RWPE1 (cell line): ENCODE measurements around the gene STOML2.

Source experiments
- CTCF ChIA-PET: fragments of 350-600 bp; sonication (Branson Sonifier 250); formaldehyde crosslinking; extraction: SDS; loops from one replicate; lab custom pipeline; 2021; lab: Yijun Ruan, JAX
- POLR2A ChIA-PET: fragments of 400-600 bp; formaldehyde crosslinking; extraction: SDS; loops from one replicate; lab custom pipeline; 2020; ENCODE audit warnings: antibody characterized with exemption; ENCODE audit not compliant: low non-redundant PET; lab: Yijun Ruan, JAX
- DNase-seq: peaks from one replicate; pipeline ENCODE4 v3.0.0; 2012; ENCODE audit warnings: low spot score
- H3K27ac ChIP-seq: fragments of 450-650 bp; 2 replicates; pipeline ENCODE4 v1.5.1; 2017
- CTCF ChIP-seq: fragments of 450-650 bp; conservative IDR thresholded peaks from 2 replicates; pipeline ENCODE4 v1.5.1; 2017; ENCODE audit warnings: low read depth, mild to moderate bottlenecking

STOML2 gene

GRCh38 chr9:35108461-35108860, 5.5 kb upstream of the STOML2 start:
- ChIA-PET POLR2A (interaction anchor here (0.6 kb wide), 1 partner anchor 68 kb away, joined by 5 read pairs; no protein-coding TSS in a partner anchor), CTCF (interaction anchor here (0.6 to 0.9 kb wide), 3 partner anchors 9 to 52 kb away, joined by 3 to 5 read pairs (median 3); partner anchors contain the start of gene FANCG)
- DNase-seq: no peak
- no peak for TF ChIP-seq CTCF
- H3K27ac ChIP-seq: no peak overlapping the region

GRCh38 chr9:35107297-35108290, 4.7 kb upstream of the STOML2 start:
- DNase-seq: no peak
- no peak for TF ChIP-seq CTCF
- CTCF ChIA-PET: interaction anchor here (0.6 to 0.9 kb wide), 2 partner anchors 9 to 172 kb away, joined by 3 read pairs; no protein-coding TSS in a partner anchor
- POLR2A ChIA-PET: no interaction called here
- no peak overlapping the region for H3K27ac ChIP-seq

- peak overlapping the region; percentile 83; the same call in 1 of the 2 replicates for H3K27ac ChIP-seq
- DNase-seq: no peak
- ChIA-PET POLR2A (no interaction called here), CTCF (interaction anchor here (0.6 kb wide), 1 partner anchor 10 kb away, joined by 3 read pairs; the partner anchor contains the start of gene PIGO)
- TF ChIP-seq CTCF: no peak
Observed at GRCh38 chr9:35106343-35106730, 3.4 kb upstream of the STOML2 start.

GRCh38 chr9:35105571-35106342, 2.8 kb upstream of the STOML2 start:
- POLR2A ChIA-PET: no interaction called here
- TF ChIP-seq CTCF: no peak

GRCh38 chr9:35105126-35105525, 2.2 kb upstream of the STOML2 start:
- CTCF ChIA-PET: no interaction called here
- POLR2A ChIA-PET: no interaction called here
- no peak for DNase-seq
- H3K27ac ChIP-seq: peak overlapping the region; percentile 83
- no peak for TF ChIP-seq CTCF

More at GRCh38 chr9:35105571-35106342, 2.8 kb upstream of the STOML2 start:
- H3K27ac ChIP-seq: peak overlapping the region; percentile 83
- CTCF ChIA-PET: no interaction called here
- DNase-seq: no peak

GRCh38 chr9:35104586-35104985, 1.7 kb upstream of the STOML2 start:
- ChIA-PET POLR2A (no interaction called here), CTCF (no interaction called here)
- peak overlapping the region; percentile 83 for H3K27ac ChIP-seq
- TF ChIP-seq CTCF: no peak
- no peak for DNase-seq
